Right lobe of liver (tissue), 6 donors: ENCODE measurements around the gene SFSWAP. TPM values are rescaled to one million over a fixed set of nuclear protein-coding genes. Genes with fewer than 3 reads are reported as not detected.
"Not testable (repeated sequence)": the region's sequence is repeated elsewhere in the genome, so short reads cannot be mapped to it uniquely, and the experiment has no call there.

Experiments used
- ATAC-seq, 4 donors: fragments of 200-7000 bp; cut with Tn5 transposase; one replicate each; pipeline ENCODE4 v1.9.1; 2020; ENCODE audit warnings: mild to moderate bottlenecking in 4 of 4, moderate library complexity in 4 of 4
- DNase-seq, 3 donors: peaks; one replicate each; pipeline ENCODE4 v3.0.0-alpha.2; 2020
- H3K27ac ChIP-seq, 3 donors: fragments of 200-600 bp; one replicate each; pipeline ENCODE4 v1.8.0; 2022
- H3K27me3 ChIP-seq, 2 donors: fragments of 200-600 bp; one replicate each; pipeline ENCODE4 v1.8.0; 2022
- H3K36me3 ChIP-seq, 4 donors: fragments of 200-600 bp; sonication (generic) in 1 of 4; one replicate each; pipeline versions ENCODE4 v1.5.1 to v1.8.0; 2017 to 2022; ENCODE audit warnings: control low read depth in 1 of 4
- H3K4me1 ChIP-seq, 4 donors: fragments of 200-600 bp; sonication (generic) in 1 of 4; one replicate each; pipeline versions ENCODE4 v1.5.1 to v1.8.0; 2017 to 2022; ENCODE audit warnings: control low read depth in 1 of 4
- H3K4me3 ChIP-seq, 3 donors: fragments of 200-600 bp; one replicate each; pipeline ENCODE4 v1.8.0; 2022
- H3K9me3 ChIP-seq, 4 donors: fragments of 200-600 bp; sonication (generic) in 1 of 4; one replicate each; pipeline versions ENCODE4 v1.5.1 to v1.8.0; 2017 to 2022; ENCODE audit warnings: control low read depth in 1 of 4
- POLR2A ChIP-seq: fragments of 450-650 bp; IDR thresholded peaks from one replicate; pipeline ENCODE4 v1.6.1; 2017; ENCODE audit warnings: antibody characterized with exemption, mild to moderate bottlenecking
- WGBS: methylation state at CpG from one replicate; pipeline ENCODE4 v1.1.6; 2018; ENCODE audit warnings: low coverage, low lambda C conversion rate; ENCODE audit not compliant: insufficient coverage; ENCODE audit errors: missing lambda C conversion rate; 5-methylcytosine and 5-hydroxymethylcytosine counted together
- intact Hi-C, 2 donors: fragments of 100-400 bp; cut with DNase I; formaldehyde crosslinking; loops; one replicate each; pipeline versions ENCODE4 v1.11.2 to v1.14.1; 2022
- total RNA-seq, 6 experiments: library from RNA; depleted of rRNA in 2 of 6; stranded (reverse); fragments of >200 nt in 2 of 6; fragmentation: NEBNext Ultra II Directional in 3 of 6; extraction: Animal tissue kit (Norgen Biotek cat#: 25700) in 3 of 6; gene quantifications; one replicate each; pipeline versions ENCODE4 v1.1.0 to v1.2.4, GENCODE V29; 2016 to 2023
- TF ChIP-seq, protein P1 (sequence below), 4 donors: fragments of 200-600 bp in 3 of 4; fragments of 450-650 bp in 1 of 4; IDR thresholded peaks; one replicate each; pipeline versions ENCODE4 v1.5.1 to v1.8.0; 2016 to 2022; ENCODE audit warnings: antibody characterized with exemption in 4 of 4, mild to moderate bottlenecking in 2 of 4
- donor health status: DM: no; HTN: yes; CAD: no.
- donor health status: DM: no; HTN: no; CAD: no.
- donor health status: DM: no; HTN: no; CAD: no.
- donor health status: DM: no; HTN: yes; CAD: no.
- donor health status: DM: no; HTN: yes; CAD: no.

Gene SFSWAP
- total RNA-seq, 6 experiments from 2014 or later: 9.8 to 20.2 (median 13.1) TPM

DNA sequence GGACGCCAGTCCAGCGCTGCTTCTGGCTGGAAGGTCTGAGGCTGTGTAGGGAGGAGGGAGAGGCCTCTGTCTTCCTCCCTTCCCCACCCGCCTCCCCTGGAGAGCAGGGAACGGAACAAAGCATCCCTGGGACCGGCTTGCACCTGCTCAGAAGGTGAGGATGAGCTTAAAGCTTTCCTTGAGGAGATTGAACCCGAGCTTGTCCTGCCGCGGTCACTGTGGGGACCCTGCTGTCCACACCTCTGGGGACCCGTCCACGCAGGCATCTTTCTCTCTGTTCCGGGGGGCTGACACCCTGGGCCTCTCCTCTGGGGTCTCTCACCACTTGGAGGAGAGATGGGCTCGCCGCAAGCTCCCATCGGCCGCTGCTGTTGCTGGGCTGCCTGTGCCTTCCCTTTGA is 33.2 kb upstream of the SFSWAP start:
- TF ChIP-seq POLR2A: no peak
- TF ChIP-seq, protein P1, sequence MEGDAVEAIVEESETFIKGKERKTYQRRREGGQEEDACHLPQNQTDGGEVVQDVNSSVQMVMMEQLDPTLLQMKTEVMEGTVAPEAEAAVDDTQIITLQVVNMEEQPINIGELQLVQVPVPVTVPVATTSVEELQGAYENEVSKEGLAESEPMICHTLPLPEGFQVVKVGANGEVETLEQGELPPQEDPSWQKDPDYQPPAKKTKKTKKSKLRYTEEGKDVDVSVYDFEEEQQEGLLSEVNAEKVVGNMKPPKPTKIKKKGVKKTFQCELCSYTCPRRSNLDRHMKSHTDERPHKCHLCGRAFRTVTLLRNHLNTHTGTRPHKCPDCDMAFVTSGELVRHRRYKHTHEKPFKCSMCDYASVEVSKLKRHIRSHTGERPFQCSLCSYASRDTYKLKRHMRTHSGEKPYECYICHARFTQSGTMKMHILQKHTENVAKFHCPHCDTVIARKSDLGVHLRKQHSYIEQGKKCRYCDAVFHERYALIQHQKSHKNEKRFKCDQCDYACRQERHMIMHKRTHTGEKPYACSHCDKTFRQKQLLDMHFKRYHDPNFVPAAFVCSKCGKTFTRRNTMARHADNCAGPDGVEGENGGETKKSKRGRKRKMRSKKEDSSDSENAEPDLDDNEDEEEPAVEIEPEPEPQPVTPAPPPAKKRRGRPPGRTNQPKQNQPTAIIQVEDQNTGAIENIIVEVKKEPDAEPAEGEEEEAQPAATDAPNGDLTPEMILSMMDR (IDR thresholded peaks at IDR 0.05): no peak
- H3K27ac ChIP-seq: no peak overlapping the region
- WGBS: 49% methylated on average over 6 of the region's 15 CpGs
- H3K36me3 ChIP-seq: no peaks in the 10 kb centered on the region
- no peak for DNase-seq
- H3K4me1 ChIP-seq: no peaks in the 10 kb centered on the region
- no peaks in the 10 kb centered on the region for H3K9me3 ChIP-seq
- no peak overlapping the region for H3K4me3 ChIP-seq
- no peak for ATAC-seq
- no peaks in the 10 kb centered on the region for H3K27me3 ChIP-seq
- intact Hi-C loops: no loop called here

DNA sequence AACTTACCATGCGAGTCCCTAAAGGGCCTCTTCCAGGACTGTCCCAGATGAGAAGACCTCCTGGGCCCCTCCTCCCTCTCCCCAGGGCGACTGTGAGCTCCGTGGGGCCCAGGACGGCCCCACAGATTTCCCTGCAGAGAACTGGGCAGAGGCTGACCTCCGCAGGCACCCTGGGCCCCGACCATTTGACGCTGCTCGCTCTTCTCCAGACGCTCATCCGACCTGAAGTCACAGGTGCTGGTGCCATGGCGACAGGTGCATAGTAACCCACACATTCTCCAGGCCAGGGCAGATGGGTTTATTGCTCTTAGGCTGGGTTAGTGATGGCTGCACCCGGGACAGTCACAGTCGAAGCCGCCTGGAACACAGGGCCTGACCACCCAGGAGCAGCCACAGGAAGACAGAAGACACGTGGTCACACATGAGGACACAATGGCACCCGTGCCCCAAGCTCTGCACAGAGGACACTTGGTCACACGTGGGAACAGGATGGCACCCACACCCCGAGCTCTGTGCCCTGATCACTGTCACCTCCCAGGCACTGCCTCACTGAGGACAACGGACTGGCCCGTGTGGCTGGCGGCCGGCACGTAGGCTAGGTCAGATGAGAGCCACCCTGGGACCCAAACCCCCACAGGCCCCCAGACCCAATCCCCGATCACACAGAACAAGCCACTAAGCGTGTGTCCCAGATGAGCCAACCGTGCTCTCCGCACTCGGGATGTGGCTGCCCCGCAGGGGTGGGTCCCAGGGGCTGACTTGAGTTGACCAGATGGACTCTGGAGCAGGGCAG is 32.3 kb upstream of the SFSWAP start:
- H3K27ac ChIP-seq, H3K36me3 ChIP-seq, ATAC-seq, H3K27me3 ChIP-seq, intact Hi-C loops, H3K4me1 ChIP-seq, H3K9me3 ChIP-seq, DNase-seq, H3K4me3 ChIP-seq: not testable (repeated sequence)
- WGBS: 80% methylated on average over 3 of the region's 29 CpGs

DNA sequence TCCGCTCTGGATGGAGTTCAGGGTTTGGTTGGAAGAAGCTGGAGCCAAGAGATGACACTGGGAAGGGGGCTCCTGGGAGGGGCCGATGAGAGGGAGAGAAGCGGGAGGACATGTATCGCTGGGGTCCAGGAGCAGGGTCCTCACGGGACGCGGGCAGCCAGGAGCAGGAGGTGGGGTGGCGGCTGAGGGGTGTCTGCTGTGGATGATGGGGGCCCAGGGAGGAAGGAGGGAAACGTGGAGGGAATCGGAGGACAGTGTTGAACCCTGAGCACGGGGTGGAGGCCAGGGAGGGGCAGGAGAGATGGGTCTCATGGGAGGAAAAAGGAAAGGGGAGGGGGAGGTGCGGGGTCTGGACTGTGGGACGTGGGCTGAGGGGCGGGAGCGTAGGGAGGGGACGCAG is 31.7 kb upstream of the SFSWAP start:
- 65% methylated on average over 4 of the region's 16 CpGs for WGBS
- ATAC-seq, DNase-seq, H3K9me3 ChIP-seq, intact Hi-C loops, H3K36me3 ChIP-seq, H3K4me3 ChIP-seq, H3K4me1 ChIP-seq, H3K27me3 ChIP-seq, H3K27ac ChIP-seq: not testable (repeated sequence)

DNA sequence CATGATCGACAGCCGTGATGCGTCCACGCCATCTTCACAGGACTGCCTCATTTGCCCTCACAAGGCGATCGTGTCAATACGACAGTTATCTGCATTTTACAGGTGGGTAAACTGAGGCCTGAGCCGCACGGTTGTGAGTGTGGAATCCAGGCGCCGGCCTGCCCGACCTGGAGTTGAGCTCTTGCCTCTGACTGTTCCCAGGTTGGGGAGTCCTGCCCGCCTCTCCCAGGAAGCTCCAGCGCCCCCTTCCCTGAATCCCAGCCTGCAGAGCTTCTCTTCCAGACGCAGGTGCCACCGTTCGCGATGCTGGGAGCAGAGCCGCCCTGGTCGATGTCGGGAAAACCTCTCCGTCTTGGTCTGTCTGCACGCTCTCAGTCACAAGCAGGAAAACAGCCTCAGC is 31.1 kb upstream of the SFSWAP start:
- ATAC-seq, H3K36me3 ChIP-seq, H3K4me3 ChIP-seq, H3K27ac ChIP-seq, H3K9me3 ChIP-seq, H3K4me1 ChIP-seq, intact Hi-C loops, H3K27me3 ChIP-seq, DNase-seq: not testable (repeated sequence)
- WGBS: no CpG with 5 or more reads among the region's 23 CpGs

DNA sequence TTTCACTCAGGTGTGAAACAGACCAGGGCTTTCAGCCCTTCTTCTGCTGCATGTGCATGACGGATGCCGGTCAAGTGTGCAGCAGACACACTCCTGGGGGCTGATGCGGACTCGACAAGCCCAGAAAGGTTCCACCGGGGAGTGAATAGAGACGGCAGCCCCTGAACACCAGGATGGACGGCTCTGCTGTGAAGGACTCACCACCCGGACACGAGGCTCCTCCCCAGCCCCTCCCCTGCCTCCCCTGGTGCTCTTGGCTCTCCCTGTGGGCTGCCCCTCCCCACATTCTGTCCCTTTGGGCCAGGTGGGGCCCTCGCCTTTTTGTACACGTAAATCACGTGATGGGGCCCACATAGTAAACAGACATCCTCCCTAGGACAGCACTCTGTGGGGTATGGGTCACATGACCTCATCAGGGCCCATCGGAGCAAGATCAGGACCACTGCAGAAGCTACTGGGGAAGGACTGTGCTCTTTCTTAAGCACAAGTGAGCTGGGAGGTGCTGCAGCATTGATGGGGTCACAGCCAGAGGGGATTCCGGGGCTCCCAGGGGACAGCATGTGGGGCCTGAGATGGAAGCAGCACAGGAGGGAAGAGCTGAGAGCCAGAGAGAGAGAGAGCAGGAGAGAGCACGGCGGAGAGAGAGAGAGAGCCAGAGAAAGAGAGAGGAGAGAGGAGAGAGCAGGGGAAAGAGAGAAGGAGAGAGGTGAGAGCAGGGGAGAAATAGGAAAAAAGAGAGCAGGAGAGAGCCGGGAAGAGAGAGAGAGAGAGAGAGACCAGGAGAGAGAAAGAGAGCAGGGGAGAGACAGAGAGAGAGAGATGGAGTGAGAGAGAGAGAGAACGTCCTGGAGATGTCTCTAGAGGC is 30.3 kb upstream of the SFSWAP start:
- ATAC-seq, intact Hi-C loops, H3K36me3 ChIP-seq, H3K27ac ChIP-seq, DNase-seq, H3K4me3 ChIP-seq, H3K4me1 ChIP-seq, H3K9me3 ChIP-seq, H3K27me3 ChIP-seq: not testable (repeated sequence)
- WGBS: 62% methylated on average over 10 of the region's 18 CpGs

DNA sequence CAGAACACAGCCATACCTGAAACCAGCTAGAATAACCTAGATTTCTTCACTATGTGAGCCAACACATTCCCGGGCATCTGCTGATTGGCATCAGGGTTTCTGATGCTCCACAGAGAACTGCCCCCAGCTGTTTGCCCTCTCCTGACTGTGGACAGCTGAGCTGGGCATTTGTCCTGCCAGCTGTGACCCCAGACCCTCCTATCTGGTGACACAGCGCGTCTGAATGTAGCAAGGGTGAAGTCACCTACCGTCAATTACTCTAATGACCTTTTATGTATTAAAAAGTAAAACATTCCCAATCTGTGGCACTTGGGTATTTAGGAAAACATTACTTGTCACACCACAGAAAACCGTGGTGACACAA is 29.7 kb upstream of the SFSWAP start:
- no peak overlapping the region for H3K27ac ChIP-seq
- intact Hi-C loops: no loop called here
- no peaks in the 10 kb centered on the region for H3K4me1 ChIP-seq
- ATAC-seq: no peak
- H3K4me3 ChIP-seq: no peak overlapping the region
- H3K36me3 ChIP-seq: no peaks in the 10 kb centered on the region
- DNase-seq: no peak
- WGBS: 93% methylated on average over 3 of the region's 5 CpGs
- TF ChIP-seq POLR2A: no peak
- TF ChIP-seq, protein P1 (IDR thresholded peaks at IDR 0.05): no peak
- H3K9me3 ChIP-seq: no peaks in the 10 kb centered on the region
- no peaks in the 10 kb centered on the region for H3K27me3 ChIP-seq

DNA sequence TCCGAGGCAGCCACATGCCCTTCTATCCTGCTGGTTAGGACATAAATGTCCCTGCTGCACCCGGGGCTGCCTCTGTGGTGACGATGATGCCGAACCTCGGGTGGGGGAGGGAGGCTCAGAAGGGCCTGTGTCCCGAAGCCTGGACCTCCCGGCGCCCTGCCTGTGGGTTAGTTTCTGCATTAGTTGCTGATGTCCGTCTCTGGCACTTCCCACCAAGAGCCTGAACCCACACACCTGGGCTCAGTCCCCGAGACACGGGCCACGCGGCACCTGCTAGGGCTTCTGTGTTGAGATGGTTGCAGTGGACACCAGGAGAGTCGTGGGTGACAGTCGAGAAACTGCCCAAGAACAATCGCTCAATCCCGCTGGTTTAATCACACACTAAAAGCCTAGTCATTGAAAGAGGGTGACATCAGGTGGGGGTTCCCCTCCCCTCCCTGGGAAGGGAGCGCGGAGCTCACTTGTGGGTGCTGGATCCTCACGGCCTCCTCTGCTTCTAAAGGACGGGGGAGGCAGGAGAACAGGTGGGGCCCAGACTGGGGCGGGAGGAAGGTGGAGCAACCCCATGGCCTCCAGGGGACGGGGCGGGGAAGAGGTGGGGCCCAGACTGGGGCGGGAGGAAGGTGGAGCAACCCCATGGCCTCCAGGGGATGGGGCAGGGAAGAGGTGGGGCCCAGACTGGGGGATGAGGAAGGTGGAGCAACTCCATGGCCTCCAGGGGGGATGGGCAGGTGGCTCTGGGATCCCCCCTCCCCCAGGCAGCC is 29.0 kb upstream of the SFSWAP start:
- H3K4me3 ChIP-seq, H3K4me1 ChIP-seq, H3K27me3 ChIP-seq, intact Hi-C loops, H3K27ac ChIP-seq, H3K9me3 ChIP-seq, H3K36me3 ChIP-seq: not testable (repeated sequence)
- peak; percentile 60 to 74 (median 64) for DNase-seq
- peak; percentile 19 to 98 (median 87) for ATAC-seq
- WGBS: 28% methylated on average over 12 of the region's 25 CpGs
